ENCODE data around the gene IL20RA.
A peak's percentile ranks its signal among the peaks of the same experiment; 100 is the strongest.
"Not testable (repeated sequence)": the region's sequence is repeated elsewhere in the genome, so short reads cannot be mapped to it uniquely, and the experiment has no call there.

Gene IL20RA

DNA sequence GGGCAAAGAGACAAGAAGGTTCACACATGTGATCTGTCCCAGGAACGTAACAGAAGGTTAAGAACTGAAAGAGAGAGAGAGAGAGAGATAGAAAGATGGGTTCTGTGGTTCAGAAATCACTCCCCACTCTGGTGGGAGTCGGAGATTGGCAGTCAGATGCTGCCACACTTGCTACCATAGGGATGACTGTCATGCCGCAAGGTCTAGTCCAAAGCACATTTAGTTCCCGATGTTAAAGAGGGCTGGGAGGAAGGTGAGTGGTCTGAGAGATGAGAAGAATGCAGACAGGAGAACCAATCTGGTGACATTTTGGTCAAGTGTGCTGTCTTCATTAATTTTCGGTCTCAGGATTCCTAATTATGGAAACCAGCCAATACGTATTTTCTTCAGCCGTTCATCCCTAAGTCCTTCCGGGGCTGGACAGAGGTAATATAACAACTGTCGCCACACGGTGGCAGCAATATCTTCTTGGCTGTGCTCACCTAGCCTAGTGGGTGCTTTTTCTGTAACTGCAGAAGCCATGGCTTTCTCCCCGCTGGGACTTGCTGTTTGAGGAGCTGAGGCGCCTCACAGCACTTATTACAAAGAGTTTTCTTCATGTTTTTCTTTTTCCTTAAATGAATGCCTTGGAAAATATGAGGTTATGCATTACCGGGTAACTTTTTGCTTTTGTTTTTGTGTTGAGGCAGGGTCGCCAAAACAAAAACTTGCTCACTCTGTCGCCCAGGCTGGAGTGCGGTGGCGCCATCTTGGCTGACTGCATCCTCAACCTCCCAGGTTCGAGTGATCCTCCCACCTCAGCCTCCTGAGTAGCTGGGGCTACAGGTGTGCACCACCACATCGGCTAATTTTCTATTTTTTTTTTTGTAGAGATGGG lies 76.7 kb downstream of the IL20RA start:
- DNase-seq = peak; percentile 23 to 30

DNA sequence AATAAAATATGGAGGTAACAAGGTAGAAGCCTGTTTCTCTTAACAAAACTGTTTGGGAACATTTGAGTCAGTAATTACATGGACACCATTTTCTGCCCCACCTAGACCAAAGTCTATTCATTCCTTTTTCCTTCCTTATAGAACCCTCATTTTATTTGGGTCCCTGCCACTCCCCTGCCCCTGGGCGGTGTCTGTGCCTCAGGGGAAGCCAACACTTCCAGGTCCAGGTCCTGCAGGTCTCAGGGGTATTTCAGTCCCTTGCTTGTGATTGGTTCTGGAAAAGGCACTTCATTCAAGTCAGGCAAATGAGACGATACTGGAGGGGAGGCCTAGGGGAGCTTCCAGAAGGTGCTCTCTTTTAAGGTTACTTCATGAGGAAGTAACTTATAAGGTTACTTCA lies 80.4 kb downstream of the IL20RA start:
- DNase-seq = no peak

DNA sequence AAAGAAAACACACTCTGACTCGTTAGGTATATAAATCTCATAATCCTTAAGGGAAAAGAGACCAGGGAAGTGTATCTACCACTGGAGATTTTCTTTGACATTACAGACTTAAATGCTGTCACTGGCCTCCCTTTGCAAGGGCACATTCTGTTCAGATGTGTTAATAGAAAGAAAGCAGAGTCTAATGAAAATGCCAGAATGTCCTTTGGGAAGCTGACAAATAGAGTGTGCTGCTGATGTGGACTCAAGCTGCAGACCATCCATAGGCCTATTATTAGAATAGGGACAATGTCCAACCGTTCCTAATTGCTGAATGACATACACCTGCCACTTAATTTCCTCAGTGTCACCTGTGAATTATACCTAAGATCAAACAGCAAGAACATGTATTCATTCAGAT lies 81.5 kb downstream of the IL20RA start:
- DNase-seq = no peak

DNA sequence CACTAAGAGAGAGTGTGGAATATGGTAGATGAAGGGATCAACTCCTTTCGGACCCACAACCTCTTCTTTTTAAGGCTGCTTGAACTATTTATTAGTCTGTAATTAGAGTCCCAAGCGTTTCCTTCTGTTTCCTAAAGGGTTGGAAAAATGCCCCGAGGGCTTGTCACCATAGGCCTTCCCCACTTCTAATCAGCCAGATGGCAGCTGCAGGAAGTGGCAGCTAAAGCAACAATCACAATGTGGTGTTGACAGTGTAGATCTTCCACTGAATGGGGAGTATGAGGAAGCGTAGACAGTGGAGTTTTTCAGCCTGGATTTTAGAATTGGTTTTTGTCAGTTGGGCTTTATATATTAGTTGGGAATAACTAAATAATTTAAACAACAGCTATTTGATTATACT lies 82.1 kb downstream of the IL20RA start:
- DNase-seq = no peak

DNA sequence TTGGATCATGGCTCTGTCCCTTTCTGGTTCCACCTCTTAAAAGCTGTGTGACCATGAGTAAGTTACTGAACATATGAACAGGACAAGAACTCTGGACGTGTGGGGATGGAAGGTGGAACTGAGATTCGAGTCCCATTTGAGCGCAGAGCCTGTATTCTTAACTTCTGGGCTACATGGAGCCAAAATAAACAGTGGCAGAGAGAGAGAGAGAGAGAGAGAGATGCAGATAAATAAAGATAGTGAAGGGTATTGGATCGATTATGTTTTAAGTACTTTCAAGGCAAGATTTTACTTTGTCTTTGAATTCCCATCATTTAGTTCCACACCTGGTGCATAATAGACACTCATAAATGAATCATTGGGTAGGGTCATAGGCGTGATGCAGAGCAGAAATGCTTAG lies 82.9 kb downstream of the IL20RA start:
- no peak for DNase-seq

DNA sequence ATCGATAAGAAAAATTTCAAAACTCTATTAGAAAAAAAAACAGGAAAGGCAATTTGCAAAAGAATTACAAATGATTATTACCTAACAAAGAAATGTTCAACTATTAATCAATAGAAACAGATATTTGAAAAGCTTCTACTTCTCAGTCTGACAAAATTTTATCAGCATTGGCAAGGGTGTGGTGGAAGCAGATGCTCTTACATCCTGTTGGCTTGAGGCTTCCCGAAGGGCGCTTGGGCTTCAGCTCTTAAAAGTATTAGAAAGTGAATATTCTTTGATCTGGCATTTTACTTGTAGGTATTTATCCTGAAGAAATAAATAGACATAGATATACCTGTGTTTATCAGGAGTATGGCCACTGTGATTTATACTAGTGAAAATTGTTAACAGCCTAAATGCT lies 84.0 kb downstream of the IL20RA start:
- DNase-seq = no peak

DNA sequence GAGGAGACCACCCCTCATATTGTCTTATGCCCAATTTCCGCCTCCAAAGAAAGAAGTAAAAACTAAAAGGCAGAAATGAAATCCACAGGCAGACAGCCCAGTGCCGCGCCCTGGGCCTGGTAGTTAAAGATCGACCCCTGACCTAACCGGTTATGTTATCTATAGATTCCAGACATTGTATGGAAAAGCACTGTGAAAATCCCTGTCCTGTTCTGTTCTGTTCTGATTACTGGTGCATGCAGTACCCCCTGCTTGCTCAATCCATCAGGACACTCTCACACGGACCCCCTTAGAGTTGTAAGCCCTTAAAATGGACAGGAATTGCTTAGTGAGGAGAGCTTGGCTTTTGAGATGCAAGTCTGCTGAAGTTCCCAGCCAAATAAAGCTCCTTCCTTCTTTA lies 84.8 kb downstream of the IL20RA start:
- DNase-seq = not testable (repeated sequence)

DNA sequence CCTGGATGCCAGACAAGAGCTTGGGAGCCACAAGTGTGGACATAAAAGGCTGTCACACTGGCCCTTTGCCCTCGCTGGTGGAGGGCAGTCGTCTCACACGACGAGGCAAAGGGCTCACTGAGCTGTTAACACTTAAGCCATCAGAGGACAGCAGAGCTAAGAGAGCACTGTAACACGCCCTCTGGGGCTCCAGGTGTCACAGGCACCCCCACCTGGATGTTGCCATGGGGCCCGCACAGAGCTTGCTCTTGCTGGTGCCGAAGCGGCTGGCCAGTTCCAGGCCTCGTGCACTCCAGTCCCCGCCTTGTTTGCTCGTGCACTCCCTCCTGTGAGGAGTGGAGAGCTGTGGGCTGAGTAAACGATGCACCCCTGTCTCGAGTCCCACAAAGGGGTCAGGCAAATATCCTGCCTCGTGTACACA lies 85.3 kb downstream of the IL20RA start:
- DNase-seq = no peak

DNA sequence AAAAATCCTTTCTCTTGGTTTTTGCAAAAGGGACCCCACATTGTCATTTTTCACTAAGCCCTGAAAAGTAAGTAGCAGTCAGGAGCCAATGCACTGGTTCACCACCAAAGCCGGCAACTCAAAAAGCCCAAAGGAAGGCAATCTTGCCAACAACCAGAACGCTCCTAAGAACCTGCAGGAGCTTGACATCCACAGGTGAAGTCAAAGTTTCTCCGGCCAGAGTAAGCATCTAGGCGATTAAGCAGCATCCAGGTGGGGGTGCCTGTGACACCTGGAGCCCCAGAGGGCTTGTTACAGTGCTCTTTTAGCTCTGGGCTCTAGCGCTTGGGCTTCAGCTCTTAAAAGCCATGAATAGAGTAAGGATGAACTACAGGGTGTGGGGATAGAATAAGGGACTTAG lies 86.6 kb downstream of the IL20RA start:
- DNase-seq = no peak

DNA sequence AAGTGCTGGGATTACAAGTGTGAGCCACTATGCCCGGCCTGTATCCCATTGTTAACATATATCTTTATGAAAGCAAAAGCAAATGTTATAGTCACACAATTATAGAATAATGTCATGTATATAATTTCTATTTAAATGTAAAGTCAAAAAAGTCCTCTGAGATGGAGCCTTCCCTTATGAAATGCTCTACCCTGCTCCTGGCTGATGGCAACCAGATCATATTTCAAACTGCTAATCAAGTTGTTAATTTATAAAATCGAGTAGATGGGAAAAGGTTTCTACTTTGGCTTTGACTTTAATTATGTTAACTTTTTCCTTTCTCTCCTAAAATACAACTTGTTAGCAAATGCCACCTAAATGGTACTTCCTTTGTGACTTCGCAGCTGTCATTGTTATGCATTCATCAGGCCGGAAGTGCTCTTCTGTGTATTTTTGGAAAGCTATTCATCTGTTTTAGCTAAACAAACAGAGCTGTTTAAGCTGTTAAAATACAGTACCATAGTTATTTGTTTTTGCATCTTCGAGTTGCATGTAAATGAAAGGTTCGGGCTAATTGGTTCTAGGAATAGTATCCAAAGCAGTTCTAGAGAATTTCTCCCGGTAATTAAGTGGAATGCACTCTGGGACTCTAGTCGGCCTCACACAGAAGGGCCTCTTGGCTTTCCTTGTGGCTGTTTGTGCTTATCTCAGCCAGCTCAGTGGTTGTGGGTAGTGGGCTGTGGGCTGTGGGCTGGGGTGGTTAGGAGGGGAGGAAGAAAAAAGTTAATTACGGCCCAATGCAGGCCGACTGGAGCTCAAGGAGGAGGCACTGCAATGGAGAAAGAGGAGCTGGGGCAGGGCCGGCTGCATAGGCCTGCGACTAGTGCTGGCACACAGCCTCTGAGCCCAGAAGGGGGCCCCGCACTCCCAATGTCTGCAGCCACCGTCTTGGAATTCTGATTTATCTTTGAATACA lies 87.9 kb downstream of the IL20RA start:
- DNase-seq = no peak

DNA sequence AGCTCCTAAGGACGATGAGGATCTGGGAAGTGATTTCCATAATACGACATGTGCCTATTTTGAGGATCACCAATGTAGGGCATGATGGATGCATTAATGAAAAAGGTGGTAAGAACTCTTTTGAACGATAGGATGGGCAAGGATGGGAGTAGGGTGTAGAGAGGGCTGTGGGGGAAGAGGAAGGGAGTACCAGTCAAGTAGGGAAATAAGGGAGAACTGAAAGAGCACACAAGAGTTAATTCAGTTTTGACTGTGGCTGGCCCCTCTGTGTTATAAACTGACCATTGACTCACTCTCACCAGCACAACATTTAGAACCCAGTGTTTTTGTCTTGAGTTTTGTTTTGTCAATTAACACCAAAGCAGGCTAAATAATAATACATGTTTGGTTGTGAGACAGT lies 89.6 kb downstream of the IL20RA start:
- no peak for DNase-seq

DNA sequence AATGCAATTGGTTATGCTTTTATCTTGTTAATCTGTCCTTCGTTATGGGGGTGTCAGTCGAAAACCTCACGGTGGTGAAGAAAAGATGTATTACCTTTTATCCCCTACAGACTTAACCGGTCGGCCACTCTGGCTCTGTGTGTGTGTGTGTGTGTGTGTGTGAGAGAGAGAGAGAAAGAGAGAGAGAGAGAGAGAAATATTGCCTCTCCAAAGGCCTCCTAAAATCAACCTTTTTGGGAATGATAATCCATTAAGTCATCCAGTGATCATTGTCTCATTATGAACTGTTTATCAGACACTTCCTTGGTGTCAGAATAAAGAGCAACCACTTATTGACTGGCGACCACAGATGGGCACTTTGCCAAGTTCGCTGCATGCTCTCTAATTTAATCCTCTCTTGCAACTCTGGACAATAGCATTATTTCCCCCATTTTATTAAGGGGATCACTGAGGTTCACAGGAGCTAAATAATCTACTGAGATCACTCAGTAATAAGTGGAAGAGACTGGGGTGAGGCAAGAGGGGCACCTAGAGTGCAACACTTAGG lies 92.0 kb downstream of the IL20RA start:
- DNase-seq = no peak

DNA sequence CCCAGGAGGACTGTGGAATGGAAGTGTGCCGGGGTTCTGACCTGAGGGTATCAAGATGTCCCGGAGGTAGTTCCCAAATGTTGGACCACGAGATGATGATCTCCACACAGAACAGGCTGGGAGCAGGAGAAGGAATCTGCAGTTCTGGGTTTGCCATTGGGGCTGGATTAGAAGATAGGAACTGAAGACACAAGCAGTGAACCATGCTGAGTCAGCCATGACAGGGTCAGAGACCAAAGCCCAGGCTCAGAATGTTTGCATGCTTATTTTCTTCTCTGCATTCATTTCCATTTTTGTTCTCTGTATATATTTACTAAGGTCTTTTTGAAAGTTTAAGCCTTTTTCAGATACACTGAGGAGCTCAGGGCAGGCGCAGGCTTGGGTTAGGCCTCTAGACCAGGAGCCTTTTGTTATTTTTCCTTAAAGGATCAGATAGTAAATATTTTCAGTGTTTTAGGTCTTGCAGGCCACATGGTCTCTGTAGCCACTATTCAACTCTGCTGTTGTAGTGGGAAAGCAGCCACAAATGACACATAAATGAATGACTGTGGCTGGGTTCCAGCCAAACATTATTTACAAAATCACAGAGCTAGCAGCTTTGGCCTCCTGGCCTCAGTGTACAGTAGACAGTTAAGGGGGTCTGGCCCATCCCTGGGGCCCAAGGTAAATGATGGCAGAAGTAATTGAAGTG lies 94.2 kb downstream of the IL20RA start:
- DNase-seq = no peak
